ENCODE data around the gene CEP170B. TPM values are rescaled to one million over a fixed set of nuclear protein-coding genes. Genes with fewer than 3 reads are reported as not detected.

The CEP170B gene
- total RNA-seq, 1 donor from 2014 or later = 1.6 TPM

DNA sequence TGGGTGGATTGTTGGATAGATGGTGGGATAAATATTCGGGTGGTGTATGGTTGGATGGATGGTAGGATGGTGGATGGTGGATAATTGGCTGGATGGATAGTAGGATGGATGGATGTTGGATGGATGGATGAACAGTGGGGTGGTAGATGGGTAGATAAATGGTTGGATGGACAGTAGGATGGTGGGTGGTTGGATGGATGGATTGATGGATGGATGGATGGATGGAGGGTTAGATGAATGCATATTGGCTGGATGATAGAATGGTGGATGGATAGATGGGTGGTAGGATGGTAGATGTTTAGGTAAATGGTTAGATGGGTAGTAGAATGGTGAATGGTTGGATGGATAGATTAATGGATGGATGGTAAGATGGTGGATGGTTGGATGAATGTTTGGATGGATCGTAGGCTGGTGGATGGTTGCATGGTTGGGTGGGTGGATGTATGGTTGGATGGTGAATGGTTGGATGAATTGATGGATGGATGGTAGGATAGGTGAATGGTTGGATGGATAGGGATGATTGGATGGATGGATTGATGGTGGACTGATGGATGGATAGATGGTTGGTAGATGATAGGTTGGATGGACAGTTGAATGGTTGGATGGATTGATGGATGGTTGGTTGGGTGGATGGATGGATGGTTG is 40.6 kb upstream of the CEP170B start:
- Mint-ChIP-seq H3K4me1 (peaks cover 20% of the 10 kb centered on the region), H3K27me3 (peaks cover 9% of the 10 kb centered on the region), H3K9me3 (no peaks in the 10 kb centered on the region), H3K4me3 (peak overlapping the region; percentile 7), H3K27ac (peak overlapping the region; percentile 4), H3K36me3 (ENCODE audit: low read depth) (peaks cover 2% of the 10 kb centered on the region)
- ChIA-PET CTCF (interaction anchor here (3.0 kb wide), 1 partner anchor 56 kb away, joined by 59 read pairs; no protein-coding TSS in a partner anchor), POLR2A (no interaction called here)
- DNase-seq (no peak), ATAC-seq (ENCODE audit: low read depth) (no peak)
- intact Hi-C loops (cut with micrococcal nuclease) = no loop called here
- TF ChIP-seq, protein P1, sequence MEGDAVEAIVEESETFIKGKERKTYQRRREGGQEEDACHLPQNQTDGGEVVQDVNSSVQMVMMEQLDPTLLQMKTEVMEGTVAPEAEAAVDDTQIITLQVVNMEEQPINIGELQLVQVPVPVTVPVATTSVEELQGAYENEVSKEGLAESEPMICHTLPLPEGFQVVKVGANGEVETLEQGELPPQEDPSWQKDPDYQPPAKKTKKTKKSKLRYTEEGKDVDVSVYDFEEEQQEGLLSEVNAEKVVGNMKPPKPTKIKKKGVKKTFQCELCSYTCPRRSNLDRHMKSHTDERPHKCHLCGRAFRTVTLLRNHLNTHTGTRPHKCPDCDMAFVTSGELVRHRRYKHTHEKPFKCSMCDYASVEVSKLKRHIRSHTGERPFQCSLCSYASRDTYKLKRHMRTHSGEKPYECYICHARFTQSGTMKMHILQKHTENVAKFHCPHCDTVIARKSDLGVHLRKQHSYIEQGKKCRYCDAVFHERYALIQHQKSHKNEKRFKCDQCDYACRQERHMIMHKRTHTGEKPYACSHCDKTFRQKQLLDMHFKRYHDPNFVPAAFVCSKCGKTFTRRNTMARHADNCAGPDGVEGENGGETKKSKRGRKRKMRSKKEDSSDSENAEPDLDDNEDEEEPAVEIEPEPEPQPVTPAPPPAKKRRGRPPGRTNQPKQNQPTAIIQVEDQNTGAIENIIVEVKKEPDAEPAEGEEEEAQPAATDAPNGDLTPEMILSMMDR (IDR thresholded peaks at IDR 0.05) = no peak

DNA sequence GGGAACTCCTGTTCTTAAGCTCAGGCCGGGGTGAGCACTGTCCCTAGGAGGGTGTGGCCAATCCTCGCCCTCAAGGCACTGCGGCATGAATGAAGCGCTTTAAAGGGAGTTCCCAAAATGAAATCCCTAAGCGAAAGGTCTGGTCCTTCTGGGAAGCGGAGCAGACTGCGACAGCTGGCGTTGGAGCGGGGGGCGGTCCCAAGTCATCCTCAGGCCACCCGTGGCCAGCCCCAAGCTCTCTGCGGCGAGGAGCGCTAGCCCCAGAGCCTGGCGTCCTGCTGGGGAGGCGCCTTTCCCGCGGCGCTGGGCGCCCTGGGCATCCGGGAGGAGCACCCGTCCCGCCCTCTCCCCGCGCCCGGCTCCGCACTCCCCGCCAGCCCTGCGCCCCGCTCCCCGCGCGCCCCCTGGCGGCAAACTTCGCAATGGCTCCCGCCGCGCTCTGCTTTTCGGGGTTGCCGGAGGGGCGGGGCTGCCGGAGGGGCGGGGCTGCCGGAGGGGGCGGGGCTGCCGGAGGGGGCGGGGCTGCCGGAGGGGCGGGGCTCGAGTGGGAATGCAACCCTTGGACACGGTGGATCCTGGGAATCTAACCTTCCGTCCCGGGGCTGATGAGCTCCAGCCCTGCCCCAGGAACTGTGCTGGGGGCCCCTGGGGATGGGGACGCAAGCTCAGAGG is 38.7 kb upstream of the CEP170B start:
- TF ChIP-seq, protein P1 (IDR thresholded peaks at IDR 0.05) = no peak

DNA sequence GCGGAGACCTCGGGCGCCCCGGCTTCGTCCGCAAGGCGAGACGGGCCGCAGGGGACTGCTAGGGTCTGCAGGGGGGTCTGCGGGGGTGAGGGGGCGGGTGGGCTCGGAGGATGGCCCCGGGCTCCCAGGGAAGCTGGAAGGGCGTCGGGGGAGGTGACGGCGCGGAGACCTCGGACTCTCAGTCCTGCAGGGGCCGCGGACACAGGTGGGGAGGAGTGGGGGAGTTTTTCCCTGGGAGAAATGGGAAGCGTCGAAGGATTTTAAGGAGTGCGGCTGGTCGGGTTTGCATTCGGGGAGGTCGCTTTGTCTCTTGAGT is 38.2 kb upstream of the CEP170B start:
- H3K9me3 Mint-ChIP-seq = no peaks in the 10 kb centered on the region
- H3K27ac Mint-ChIP-seq = no peak overlapping the region
- H3K4me3 Mint-ChIP-seq = peak overlapping the region; percentile 78
- CTCF ChIA-PET = interaction anchor here (3.0 kb wide), 1 partner anchor 58 kb away, joined by 59 read pairs; no protein-coding TSS in a partner anchor
- H3K27me3 Mint-ChIP-seq = peaks cover 9% of the 10 kb centered on the region
- peaks cover 20% of the 10 kb centered on the region for H3K4me1 Mint-ChIP-seq
- POLR2A ChIA-PET = interaction anchor here (1.2 to 1.9 kb wide), 3 partner anchors 26 to 239 kb away, joined by 3 to 5 read pairs (median 3); partner anchors contain the start of genes GPR132 and ZBTB42
- intact Hi-C loops (cut with micrococcal nuclease) = loop anchor here (1.0 to 5.0 kb wide), 5 partner anchors 26 to 474 kb away; partner anchors contain the start of genes BRF1, CDCA4, PLD4 and ZBTB42
- TF ChIP-seq, protein P1 (IDR thresholded peaks at IDR 0.05) = no peak
- ATAC-seq (ENCODE audit: low read depth) = no peak
- DNase-seq = no peak
- no peaks in the 10 kb centered on the region for H3K36me3 Mint-ChIP-seq (ENCODE audit: low read depth)

More for the DNA sequence above, 38.7 kb upstream of the CEP170B start:
- ChIA-PET CTCF (interaction anchor here (1.0 to 3.0 kb wide), 3 partner anchors 26 to 74 kb away, joined by 4 to 59 read pairs (median 4); partner anchors contain the start of genes SIVA1 and ZBTB42), POLR2A (interaction anchor here (0.5 to 1.9 kb wide), 5 partner anchors 26 to 239 kb away, joined by 3 to 13 read pairs (median 3); partner anchors contain the start of genes GPR132 and ZBTB42)
- DNase-seq = peak; percentile 97
- no peaks in the 10 kb centered on the region for H3K9me3 Mint-ChIP-seq
- H3K27me3 Mint-ChIP-seq = peaks cover 9% of the 10 kb centered on the region
- H3K4me3 Mint-ChIP-seq = peak overlapping the region; percentile 77
- H3K4me1 Mint-ChIP-seq = peaks cover 20% of the 10 kb centered on the region
- intact Hi-C loops (cut with micrococcal nuclease) = loop anchor here (1.0 to 5.0 kb wide), 5 partner anchors 26 to 474 kb away; partner anchors contain the start of genes BRF1, CDCA4, PLD4 and ZBTB42
- peaks cover 2% of the 10 kb centered on the region for H3K36me3 Mint-ChIP-seq (ENCODE audit: low read depth)
- H3K27ac Mint-ChIP-seq = no peak overlapping the region
- ATAC-seq (ENCODE audit: low read depth) = peak; percentile 87

DNA sequence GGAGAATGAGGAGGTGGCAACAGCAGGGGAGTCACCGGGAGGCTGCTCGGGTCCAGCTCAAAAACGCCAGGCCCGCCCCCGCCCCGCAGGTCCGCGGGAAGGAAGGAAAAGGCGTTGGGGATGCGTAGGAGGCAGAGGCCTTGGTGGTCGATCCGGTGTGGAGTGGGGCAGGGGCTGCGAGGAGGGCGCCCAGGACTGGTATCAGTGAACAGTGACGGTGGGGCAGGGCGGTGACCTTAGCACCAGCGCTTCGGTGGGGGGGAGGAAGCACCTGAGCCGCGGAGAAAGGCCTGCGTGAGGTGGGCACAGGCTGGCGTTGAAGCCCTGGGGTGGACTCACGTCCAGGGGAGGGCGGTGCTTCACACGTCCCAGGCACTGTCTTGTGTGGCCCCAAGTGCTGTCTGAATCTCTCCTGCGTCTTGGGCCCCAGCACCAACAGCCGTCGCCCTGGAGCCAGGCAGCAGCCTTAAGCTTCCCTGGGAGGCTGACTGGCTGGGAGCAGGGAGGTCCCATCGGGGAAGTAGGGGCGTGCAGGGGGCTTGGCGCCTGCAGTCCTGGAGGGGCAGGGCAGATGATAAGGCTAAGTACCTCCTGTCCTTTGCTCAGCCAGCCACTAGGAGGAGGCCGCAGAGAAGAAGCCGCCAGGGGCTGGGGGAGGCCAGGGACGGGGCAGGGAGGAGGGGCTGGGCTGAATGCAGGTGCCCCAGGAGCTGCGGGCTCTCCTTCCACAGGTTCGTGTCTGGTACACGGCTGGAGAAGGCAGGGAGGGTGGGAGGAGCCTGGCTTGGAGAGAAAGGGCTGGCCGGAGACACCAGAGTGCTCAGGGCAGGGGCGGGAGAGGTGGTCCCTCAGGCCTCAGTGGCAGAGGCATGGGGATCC is 37.7 kb upstream of the CEP170B start:
- Mint-ChIP-seq H3K4me3 (peak overlapping the region; percentile 78), H3K27me3 (peaks cover 9% of the 10 kb centered on the region), H3K36me3 (ENCODE audit: low read depth) (no peaks in the 10 kb centered on the region), H3K9me3 (no peaks in the 10 kb centered on the region), H3K27ac (no peak overlapping the region), H3K4me1 (peaks cover 20% of the 10 kb centered on the region)
- ChIA-PET CTCF (interaction anchor here (0.9 to 3.0 kb wide), 2 partner anchors 59 to 218 kb away, joined by 3 to 59 read pairs; no protein-coding TSS in a partner anchor), POLR2A (interaction anchor here (1.6 to 1.9 kb wide), 2 partner anchors 27 to 167 kb away, joined by 3 to 5 read pairs; partner anchors contain the start of gene ZBTB42)
- DNase-seq (peak; percentile 54), ATAC-seq (ENCODE audit: low read depth) (peak; percentile 74)
- intact Hi-C loops (cut with micrococcal nuclease) = loop anchor here (2.0 to 5.0 kb wide), 4 partner anchors 27 to 473 kb away; partner anchors contain the start of genes BRF1, CDCA4, PLD4 and ZBTB42
- TF ChIP-seq, protein P1 (IDR thresholded peaks at IDR 0.05) = no peak
